ENCODE measurements around the gene FRAS1. TPM values are rescaled to one million over a fixed set of nuclear protein-coding genes. Genes with fewer than 3 reads are reported as not detected.

Gene FRAS1
- total and polyA plus RNA-seq, 2 of the 8 experiments (the other 6 are each of a cell fraction or from before 2014, with no cell fraction given), result 38.5 to 109 TPM

- peaks cover 2 to 3% of the 10 kb centered on the region in 2 experiments for H4K20me1 ChIP-seq (replicated peaks in 1 of 2; ENCODE audit: control insufficient read depth in 1 of 2, insufficient read depth in 2 of 2, low read length in 2 of 2)
- no peak overlapping the region for H2BK5ac ChIP-seq (ENCODE audit: low read depth, low read length)
- no peak overlapping the region for H3K27ac ChIP-seq (ENCODE audit: low read depth, low read length)
- H3K9me3 ChIP-seq (ENCODE audit: insufficient read depth in 2 of 2, low read depth in 1 of 2, low read length in 1 of 2), result no peaks in the 10 kb centered on the region
- ChIA-PET CTCF (ENCODE audit: partially characterized antibody) (interaction anchor here (0.9 to 1.2 kb wide), 2 partner anchors 27 to 84 kb away, joined by 3 to 6 read pairs; no protein-coding TSS in a partner anchor), POLR2A (ENCODE audit: partially characterized antibody) (interaction anchor here (0.7 to 1.2 kb wide), 2 partner anchors 20 to 157 kb away, joined by 3 to 4 read pairs; no protein-coding TSS in a partner anchor)
- H3K4me2 ChIP-seq (ENCODE audit: insufficient read depth in 1 of 2, low read depth in 2 of 2, low read length in 2 of 2), result no peak overlapping the region
- H4K8ac ChIP-seq (ENCODE audit: extremely low read depth, insufficient read depth, low read length), result no peak overlapping the region
- H3K36me3 ChIP-seq (ENCODE audit: control insufficient read depth in 2 of 4, insufficient read depth in 4 of 4, low read length in 3 of 4), result no peaks in the 10 kb centered on the region
- peaks cover 0 to 2% (median 0%) of the 10 kb centered on the region in 4 experiments; a peak in 2 of 7 replicates for H3K4me1 ChIP-seq (replicated peaks in 1 of 4; ENCODE audit: control insufficient read depth in 3 of 4, insufficient read depth in 4 of 4, low read length in 3 of 4)
- H3K79me2 ChIP-seq (ENCODE audit: control insufficient read depth in 1 of 2, insufficient read depth in 2 of 2, low read length in 2 of 2), result peaks cover 0 to 97% of the 10 kb centered on the region in 2 experiments; a peak in 2 of 4 replicates
- H3K4me3 ChIP-seq (ENCODE audit: extremely low read depth in 1 of 4, insufficient read depth in 2 of 4, low read depth in 3 of 4, low read length in 4 of 4), result no peak overlapping the region
- H4K91ac ChIP-seq (replicated peaks; ENCODE audit: insufficient read length, low read length), result no peak overlapping the region
- no peak for FAIRE-seq
- H2BK120ac ChIP-seq (replicated peaks; ENCODE audit: low read depth, low read length), result no peak overlapping the region
- DNase-seq (ENCODE audit: low read depth in 1 of 2, low spot score in 2 of 2), result no peak
- H2BK20ac ChIP-seq (ENCODE audit: low read length), result no peak overlapping the region
- no peak overlapping the region for H3K23ac ChIP-seq (ENCODE audit: insufficient read length)
- no peak overlapping the region for H3K9ac ChIP-seq (replicated peaks in 1 of 4; ENCODE audit: extremely low read depth in 1 of 4, low read depth in 3 of 4, low read length in 3 of 4)
- H2AK5ac ChIP-seq (ENCODE audit: low read depth, low read length), result no peak overlapping the region
- no peak overlapping the region for H3K4ac ChIP-seq (replicated peaks; ENCODE audit: insufficient read length, low read depth, low read length)
- H4K5ac ChIP-seq (ENCODE audit: insufficient read length, low read depth, low read length), result no peak overlapping the region
- H2BK12ac ChIP-seq (ENCODE audit: low read depth, low read length), result no peak overlapping the region
- H2BK15ac ChIP-seq (ENCODE audit: low read length), result no peak overlapping the region
- H3K56ac ChIP-seq (replicated peaks; ENCODE audit: insufficient read length, low read depth, low read length), result no peak overlapping the region
- H2AFZ ChIP-seq (ENCODE audit: low read length), result no peak overlapping the region
- no peak overlapping the region for H3K14ac ChIP-seq (ENCODE audit: insufficient read length)
- no peaks in the 10 kb centered on the region for H3K27me3 ChIP-seq (replicated peaks in 1 of 4; ENCODE audit: control insufficient read depth in 3 of 4, extremely low read depth in 1 of 4, insufficient read depth in 3 of 4, low read length in 3 of 4)
- H3K23me2 ChIP-seq (ENCODE audit: low read depth, low read length), result no peaks in the 10 kb centered on the region
- 0 out of 2 replicates have a peak, but pooled peaks cover 2% of the 10 kb centered on the region for H3K79me1 ChIP-seq (ENCODE audit: low read depth, low read length)
- no peak overlapping the region for H3K18ac ChIP-seq (ENCODE audit: extremely low read depth, low read length)
- 88% methylated on average over 2 of the region's 2 CpGs; no CpG with 5 or more reads in 1 of the 2 experiments for WGBS, 2 experiments (ENCODE audit: extremely low coverage in 1 of 2, insufficient coverage in 1 of 2, insufficient read length in 1 of 2, insufficient replicate concordance in 2 of 2, low coverage in 1 of 2, low lambda C conversion rate in 2 of 2, missing lambda C conversion rate in 1 of 2)
- TF ChIP-seq ASH2L (IDR thresholded peaks at IDR 0.05; ENCODE audit: low read length) (no peak), EZH2 (IDR thresholded peaks at IDR 0.05; ENCODE audit: low read depth, low read length, severe bottlenecking) (no peak), GTF2F1 (IDR thresholded peaks at IDR 0.05; ENCODE audit: borderline replicate concordance, low read depth, low read length) (no peak), MAFK (IDR thresholded peaks at IDR 0.05; ENCODE audit: low read depth, low read length) (no peak), HDAC2 (IDR thresholded peaks at IDR 0.05; ENCODE audit: borderline replicate concordance in 1 of 2, low read depth in 2 of 2, low read length in 2 of 2) (no peak), TEAD4 (IDR thresholded peaks at IDR 0.05; ENCODE audit: low read depth, low read length) (no peak), E2F6 (IDR thresholded peaks at IDR 0.05) (no peak), RFX5 (IDR thresholded peaks at IDR 0.05; ENCODE audit: borderline replicate concordance, low read depth, low read length) (no peak), JUND (IDR thresholded peaks at IDR 0.05; ENCODE audit: low read length) (no peak), EP300 (IDR thresholded peaks at IDR 0.05; ENCODE audit: borderline replicate concordance in 1 of 2, low read depth in 2 of 2, low read length in 2 of 2) (no peak), CTBP2 (IDR thresholded peaks at IDR 0.05; ENCODE audit: borderline replicate concordance, insufficient read depth, insufficient read length, low read length) (no peak), POU5F1 (IDR thresholded peaks at IDR 0.05; ENCODE audit: low read depth, low read length) (no peak)
Measured at GRCh38 chr4:78143634-78144033, 86.5 kb downstream of the FRAS1 start.

Data from H1 (cell line).